ENCODE results near the gene WWC2. TPM values are rescaled to one million over a fixed set of nuclear protein-coding genes. Genes with fewer than 3 reads are reported as not detected.

Gene WWC2
- total RNA-seq, 1 experiment from 2014 or later: 39.1 TPM

DNA sequence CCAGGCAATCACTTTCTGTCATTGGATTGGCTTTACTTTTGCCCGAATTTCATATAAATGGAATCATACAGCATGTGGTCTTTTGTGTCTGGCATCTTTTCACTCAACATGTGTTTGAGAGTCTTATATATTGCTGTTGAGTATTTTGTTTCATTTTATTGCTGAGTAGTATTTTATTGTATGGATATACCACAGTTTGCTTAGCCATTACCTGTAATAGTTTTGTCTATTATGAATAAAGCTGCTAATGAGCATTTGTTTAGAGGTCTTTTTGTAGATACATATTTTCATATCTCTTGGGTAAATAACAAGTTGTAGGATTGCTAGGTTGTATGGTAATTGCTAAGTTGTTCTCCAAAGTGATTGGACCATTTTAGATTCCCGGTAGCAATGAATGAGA is 105.7 kb downstream of the WWC2 start:
- ATAC-seq: no peak
- intact Hi-C loops (cut with micrococcal nuclease): no loop called here
- H3K4me2 ChIP-seq (ENCODE audit: low read length): no peak overlapping the region
- peaks cover 29% of the 10 kb centered on the region for H3K79me2 ChIP-seq (ENCODE audit: insufficient read depth, low read length)
- no peaks in the 10 kb centered on the region for H3K9me3 ChIP-seq (ENCODE audit: control insufficient read depth in 1 of 2, insufficient read depth in 1 of 2, low read depth in 1 of 2, low read length in 2 of 2)
- TF ChIP-seq, protein P1, sequence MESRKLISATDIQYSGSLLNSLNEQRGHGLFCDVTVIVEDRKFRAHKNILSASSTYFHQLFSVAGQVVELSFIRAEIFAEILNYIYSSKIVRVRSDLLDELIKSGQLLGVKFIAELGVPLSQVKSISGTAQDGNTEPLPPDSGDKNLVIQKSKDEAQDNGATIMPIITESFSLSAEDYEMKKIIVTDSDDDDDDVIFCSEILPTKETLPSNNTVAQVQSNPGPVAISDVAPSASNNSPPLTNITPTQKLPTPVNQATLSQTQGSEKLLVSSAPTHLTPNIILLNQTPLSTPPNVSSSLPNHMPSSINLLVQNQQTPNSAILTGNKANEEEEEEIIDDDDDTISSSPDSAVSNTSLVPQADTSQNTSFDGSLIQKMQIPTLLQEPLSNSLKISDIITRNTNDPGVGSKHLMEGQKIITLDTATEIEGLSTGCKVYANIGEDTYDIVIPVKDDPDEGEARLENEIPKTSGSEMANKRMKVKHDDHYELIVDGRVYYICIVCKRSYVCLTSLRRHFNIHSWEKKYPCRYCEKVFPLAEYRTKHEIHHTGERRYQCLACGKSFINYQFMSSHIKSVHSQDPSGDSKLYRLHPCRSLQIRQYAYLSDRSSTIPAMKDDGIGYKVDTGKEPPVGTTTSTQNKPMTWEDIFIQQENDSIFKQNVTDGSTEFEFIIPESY (IDR thresholded peaks at IDR 0.05; ENCODE audit: extremely low read depth, insufficient replicate concordance, low read length): no peak
- TF ChIP-seq, protein P2, sequence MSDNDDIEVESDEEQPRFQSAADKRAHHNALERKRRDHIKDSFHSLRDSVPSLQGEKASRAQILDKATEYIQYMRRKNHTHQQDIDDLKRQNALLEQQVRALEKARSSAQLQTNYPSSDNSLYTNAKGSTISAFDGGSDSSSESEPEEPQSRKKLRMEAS (IDR thresholded peaks at IDR 0.05): no peak
- no peak for TF ChIP-seq EZH2phosphoT487 (IDR thresholded peaks at IDR 0.05; ENCODE audit: borderline replicate concordance)
- no peak for TF ChIP-seq YY1 (IDR thresholded peaks at IDR 0.05; ENCODE audit: extremely low read depth, insufficient replicate concordance, low read depth, low read length)
- TF ChIP-seq, protein P3, sequence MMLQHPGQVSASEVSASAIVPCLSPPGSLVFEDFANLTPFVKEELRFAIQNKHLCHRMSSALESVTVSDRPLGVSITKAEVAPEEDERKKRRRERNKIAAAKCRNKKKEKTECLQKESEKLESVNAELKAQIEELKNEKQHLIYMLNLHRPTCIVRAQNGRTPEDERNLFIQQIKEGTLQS (IDR thresholded peaks at IDR 0.05): no peak
- TF ChIP-seq POLR2AphosphoS5 (IDR thresholded peaks at IDR 0.05; ENCODE audit: low read depth, low read length): no peak
- H3K9me2 ChIP-seq (ENCODE audit: insufficient read depth): no peaks in the 10 kb centered on the region
- no peak overlapping the region for H3K9ac ChIP-seq (ENCODE audit: low read length)
- DNase-seq (ENCODE audit: low read depth, low spot score): no peak
- POLR2A ChIA-PET: no interaction called here
- BruUV-seq (replicated peaks): no TSS peak
- RAD21 ChIA-PET (ENCODE audit: low non-redundant PET in 1 of 2, low total read pairs in 2 of 2, uncharacterized antibody in 2 of 2, unreplicated experiment in 2 of 2): no interaction called here
- no peak overlapping the region for H3K27ac ChIP-seq (ENCODE audit: low read depth, low read length)
- CTCF ChIA-PET: no interaction called here
- peaks cover 10 to 18% of the 10 kb centered on the region in 2 experiments; a peak in 3 of 4 replicates for H3K4me1 ChIP-seq (ENCODE audit: control insufficient read depth in 1 of 2, insufficient read depth in 2 of 2, low read length in 2 of 2)
- no peak overlapping the region for H3K4me3 ChIP-seq (replicated peaks in 1 of 2; ENCODE audit: low read depth in 1 of 2, low read length in 2 of 2)
- H4K20me1 ChIP-seq (ENCODE audit: insufficient read depth): no peaks in the 10 kb centered on the region
- no peaks in the 10 kb centered on the region for H3K36me3 ChIP-seq (ENCODE audit: control insufficient read depth in 1 of 2, insufficient read depth in 2 of 2, low read length in 2 of 2)
- H3K27me3 ChIP-seq (ENCODE audit: insufficient read depth, low read length): no peaks in the 10 kb centered on the region
- no peak overlapping the region for H2AFZ ChIP-seq (ENCODE audit: low read depth, low read length, poor library complexity, severe bottlenecking)

DNA sequence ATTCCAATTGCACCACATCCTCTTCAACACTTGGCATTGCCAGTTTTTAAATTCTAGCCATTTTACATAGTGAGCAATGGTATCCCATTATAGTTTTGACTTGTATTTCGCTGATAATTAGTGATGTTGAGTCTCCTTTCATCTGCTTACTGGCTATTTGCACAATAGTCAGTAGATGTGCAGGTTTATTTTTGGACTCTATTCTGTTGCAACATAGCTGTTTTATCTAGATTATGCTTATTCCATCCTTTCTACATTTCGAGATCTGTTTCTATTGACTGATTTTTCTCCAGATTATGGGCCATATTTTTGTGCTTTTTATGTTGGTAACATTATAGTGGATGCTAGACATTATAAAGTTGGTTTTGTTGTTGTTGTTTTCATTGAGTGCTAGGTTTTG is 106.1 kb downstream of the WWC2 start:
- BruUV-seq (replicated peaks): no TSS peak
- intact Hi-C loops (cut with micrococcal nuclease): no loop called here
- ATAC-seq: no peak
- H3K36me3 ChIP-seq (ENCODE audit: control insufficient read depth in 1 of 2, insufficient read depth in 2 of 2, low read length in 2 of 2): no peaks in the 10 kb centered on the region
- H3K9me3 ChIP-seq (ENCODE audit: control insufficient read depth in 1 of 2, insufficient read depth in 1 of 2, low read depth in 1 of 2, low read length in 2 of 2): no peaks in the 10 kb centered on the region
- ChIA-PET RAD21 (ENCODE audit: low non-redundant PET in 1 of 2, low total read pairs in 2 of 2, uncharacterized antibody in 2 of 2, unreplicated experiment in 2 of 2) (no interaction called here), CTCF (no interaction called here), POLR2A (no interaction called here)
- H3K27ac ChIP-seq (ENCODE audit: low read depth, low read length): no peak overlapping the region
- DNase-seq (ENCODE audit: low read depth, low spot score): no peak
- H2AFZ ChIP-seq (ENCODE audit: low read depth, low read length, poor library complexity, severe bottlenecking): no peak overlapping the region
- no peak overlapping the region for H3K4me3 ChIP-seq (replicated peaks in 1 of 2; ENCODE audit: low read depth in 1 of 2, low read length in 2 of 2)
- H4K20me1 ChIP-seq (ENCODE audit: insufficient read depth): no peaks in the 10 kb centered on the region
- no peaks in the 10 kb centered on the region for H3K9me2 ChIP-seq (ENCODE audit: insufficient read depth)
- no peaks in the 10 kb centered on the region for H3K27me3 ChIP-seq (ENCODE audit: insufficient read depth, low read length)
- H3K4me1 ChIP-seq (ENCODE audit: control insufficient read depth in 1 of 2, insufficient read depth in 2 of 2, low read length in 2 of 2): peaks cover 8 to 14% of the 10 kb centered on the region in 2 experiments; a peak in 3 of 4 replicates
- H3K4me2 ChIP-seq (ENCODE audit: low read length): no peak overlapping the region
- H3K79me2 ChIP-seq (ENCODE audit: insufficient read depth, low read length): peaks cover 29% of the 10 kb centered on the region; the same call in 1 of the 2 replicates
- no peak overlapping the region for H3K9ac ChIP-seq (ENCODE audit: low read length)
- TF ChIP-seq JUND (IDR thresholded peaks at IDR 0.05): no peak
- TF ChIP-seq, protein P1 (IDR thresholded peaks at IDR 0.05; ENCODE audit: extremely low read depth, insufficient replicate concordance, low read length): no peak
- no peak for TF ChIP-seq EGR1 (IDR thresholded peaks at IDR 0.05; ENCODE audit: low read depth)
- TF ChIP-seq SP1 (IDR thresholded peaks at IDR 0.05; ENCODE audit: low read depth): no peak
- TF ChIP-seq EZH2phosphoT487 (IDR thresholded peaks at IDR 0.05; ENCODE audit: borderline replicate concordance): no peak
- TF ChIP-seq, protein P2 (IDR thresholded peaks at IDR 0.05): no peak
- no peak for TF ChIP-seq SIN3A (IDR thresholded peaks at IDR 0.05; ENCODE audit: low read depth)
- TF ChIP-seq YY1 (IDR thresholded peaks at IDR 0.05; ENCODE audit: extremely low read depth, insufficient replicate concordance, low read depth, low read length): no peak
- no peak for TF ChIP-seq EZH2 (IDR thresholded peaks at IDR 0.05)
- TF ChIP-seq, protein P4, sequence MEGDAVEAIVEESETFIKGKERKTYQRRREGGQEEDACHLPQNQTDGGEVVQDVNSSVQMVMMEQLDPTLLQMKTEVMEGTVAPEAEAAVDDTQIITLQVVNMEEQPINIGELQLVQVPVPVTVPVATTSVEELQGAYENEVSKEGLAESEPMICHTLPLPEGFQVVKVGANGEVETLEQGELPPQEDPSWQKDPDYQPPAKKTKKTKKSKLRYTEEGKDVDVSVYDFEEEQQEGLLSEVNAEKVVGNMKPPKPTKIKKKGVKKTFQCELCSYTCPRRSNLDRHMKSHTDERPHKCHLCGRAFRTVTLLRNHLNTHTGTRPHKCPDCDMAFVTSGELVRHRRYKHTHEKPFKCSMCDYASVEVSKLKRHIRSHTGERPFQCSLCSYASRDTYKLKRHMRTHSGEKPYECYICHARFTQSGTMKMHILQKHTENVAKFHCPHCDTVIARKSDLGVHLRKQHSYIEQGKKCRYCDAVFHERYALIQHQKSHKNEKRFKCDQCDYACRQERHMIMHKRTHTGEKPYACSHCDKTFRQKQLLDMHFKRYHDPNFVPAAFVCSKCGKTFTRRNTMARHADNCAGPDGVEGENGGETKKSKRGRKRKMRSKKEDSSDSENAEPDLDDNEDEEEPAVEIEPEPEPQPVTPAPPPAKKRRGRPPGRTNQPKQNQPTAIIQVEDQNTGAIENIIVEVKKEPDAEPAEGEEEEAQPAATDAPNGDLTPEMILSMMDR (IDR thresholded peaks at IDR 0.05 in 2 of 3, conservative IDR thresholded peaks at IDR 0.05 in 1 of 3; ENCODE audit: borderline replicate concordance in 1 of 3, insufficient read depth in 1 of 3, low read depth in 2 of 3, low read length in 2 of 3): no peak
